OCI-LY1 (cell line): ENCODE measurements around the gene ULK4.

Source experiments
- EZH2 ChIP-seq: fragments of 200-600 bp; sonication (generic), shearing (Covaris generic); IDR thresholded peaks from 2 replicates; pipeline ENCODE4 v1.8.0; 2017; ENCODE audit warnings: borderline replicate concordance, mixed run types, mild to moderate bottlenecking, antibody characterized with exemption, low read length, moderate library complexity, mixed read lengths
- TF ChIP-seq, protein P1 (sequence below): fragments of 200-600 bp; sonication (generic), shearing (Covaris generic); IDR thresholded peaks from 2 replicates; pipeline ENCODE4 v1.5.1; 2017; ENCODE audit warnings: mild to moderate bottlenecking, antibody characterized with exemption, low read length, moderate library complexity, mixed read lengths

DNA sequence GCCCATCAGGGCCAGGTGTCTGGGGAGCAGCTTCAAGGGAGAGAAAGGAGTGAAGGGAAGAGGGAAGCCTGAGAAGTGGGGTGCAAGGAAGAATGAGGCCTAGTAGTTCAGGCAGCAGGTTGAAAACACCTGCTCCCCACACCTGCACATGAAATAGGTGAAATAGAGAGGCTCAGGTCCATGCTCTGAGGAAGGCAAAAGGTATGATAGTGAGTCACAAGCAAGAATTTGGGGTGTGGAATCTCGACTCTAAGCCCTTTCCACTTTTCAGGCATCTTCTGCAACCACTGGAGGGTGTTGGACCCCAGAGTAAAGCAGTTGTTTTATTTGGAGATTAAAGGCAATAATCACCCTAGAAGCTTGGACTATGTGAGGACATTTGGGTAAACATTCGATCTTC, 605.1 kb downstream of the ULK4 start:
- TF ChIP-seq, protein P1, sequence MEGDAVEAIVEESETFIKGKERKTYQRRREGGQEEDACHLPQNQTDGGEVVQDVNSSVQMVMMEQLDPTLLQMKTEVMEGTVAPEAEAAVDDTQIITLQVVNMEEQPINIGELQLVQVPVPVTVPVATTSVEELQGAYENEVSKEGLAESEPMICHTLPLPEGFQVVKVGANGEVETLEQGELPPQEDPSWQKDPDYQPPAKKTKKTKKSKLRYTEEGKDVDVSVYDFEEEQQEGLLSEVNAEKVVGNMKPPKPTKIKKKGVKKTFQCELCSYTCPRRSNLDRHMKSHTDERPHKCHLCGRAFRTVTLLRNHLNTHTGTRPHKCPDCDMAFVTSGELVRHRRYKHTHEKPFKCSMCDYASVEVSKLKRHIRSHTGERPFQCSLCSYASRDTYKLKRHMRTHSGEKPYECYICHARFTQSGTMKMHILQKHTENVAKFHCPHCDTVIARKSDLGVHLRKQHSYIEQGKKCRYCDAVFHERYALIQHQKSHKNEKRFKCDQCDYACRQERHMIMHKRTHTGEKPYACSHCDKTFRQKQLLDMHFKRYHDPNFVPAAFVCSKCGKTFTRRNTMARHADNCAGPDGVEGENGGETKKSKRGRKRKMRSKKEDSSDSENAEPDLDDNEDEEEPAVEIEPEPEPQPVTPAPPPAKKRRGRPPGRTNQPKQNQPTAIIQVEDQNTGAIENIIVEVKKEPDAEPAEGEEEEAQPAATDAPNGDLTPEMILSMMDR = no peak
- no peak for TF ChIP-seq EZH2
